GM12872 (cell line): Measurements from ENCODE around the gene MRPL55.

ENCODE experiments used
- CTCF ChIP-seq: IDR thresholded peaks from 3 replicates; pipeline ENCODE4 v1.5.1; 2011; ENCODE audit warnings: low read depth, mild to moderate bottlenecking, low read length, moderate library complexity; ENCODE audit not compliant: insufficient read depth

Gene MRPL55

GRCh38 chr1:228154670-228155571, 45.8 kb upstream of the MRPL55 start:
- TF ChIP-seq CTCF = no peak

- TF ChIP-seq CTCF = no peak
Measured at GRCh38 chr1:228154021-228154669, 45.0 kb upstream of the MRPL55 start.

- no peak for TF ChIP-seq CTCF
Measured at GRCh38 chr1:228152918-228153258, 43.8 kb upstream of the MRPL55 start.

GRCh38 chr1:228152097-228152917, 43.2 kb upstream of the MRPL55 start:
- no peak for TF ChIP-seq CTCF

- TF ChIP-seq CTCF = no peak
Measured at GRCh38 chr1:228151180-228151925, 42.3 kb upstream of the MRPL55 start.

- TF ChIP-seq CTCF = no peak
Measured at GRCh38 chr1:228150461-228151179, 41.5 kb upstream of the MRPL55 start.
